Gastrocnemius medialis (tissue), 4 donors: ENCODE measurements around the gene CCL19. TPM values are rescaled to one million over a fixed set of nuclear protein-coding genes. Genes with fewer than 3 reads are reported as not detected.

Experiments used
- ATAC-seq, 2 donors: fragments of 150-250 bp; one replicate each; pipeline ENCODE4 v1.9.1; 2016
- DNase-seq, 2 donors: peaks; one replicate each; pipeline ENCODE4 v3.0.0-alpha.2; 2019
- H3K27ac ChIP-seq, 4 donors: fragments of 200-600 bp; sonication (generic); 1 replicate in 1 of 4; 2 replicates in 3 of 4; pipeline ENCODE4 v1.5.1; 2016 to 2018; ENCODE audit warnings: mild to moderate bottlenecking in 2 of 4, moderate library complexity in 1 of 4
- H3K27me3 ChIP-seq, 3 donors: fragments of 200-600 bp; sonication (generic) in 2 of 3; 1 replicate in 1 of 3; 2 replicates in 2 of 3; pipeline versions ENCODE4 v1.5.1 to v1.6.0; 2016 to 2019; ENCODE audit warnings: mild to moderate bottlenecking in 1 of 3, moderate library complexity in 1 of 3
- H3K36me3 ChIP-seq, 2 donors: fragments of 200-600 bp; sonication (generic) in 1 of 2; one replicate each; pipeline ENCODE4 v1.5.1; 2017 to 2018
- H3K4me1 ChIP-seq, 2 donors: fragments of 200-600 bp; sonication (generic) in 1 of 2; one replicate each; pipeline ENCODE4 v1.5.1; 2016 to 2017; ENCODE audit warnings: mild to moderate bottlenecking in 2 of 2
- H3K4me3 ChIP-seq, 4 donors: fragments of 200-600 bp; sonication (generic) in 3 of 4; 1 replicate in 1 of 4; 2 replicates in 3 of 4; pipeline ENCODE4 v1.5.1; 2016 to 2019; ENCODE audit warnings: mild to moderate bottlenecking in 2 of 4
- H3K9me3 ChIP-seq, 3 donors: fragments of 200-600 bp; sonication (generic) in 2 of 3; 1 replicate in 1 of 3; 2 replicates in 2 of 3; pipeline ENCODE4 v1.5.1; 2016 to 2019
- CTCF ChIP-seq, 5 experiments: fragments of 450-650 bp in 3 of 5; fragments of 200-600 bp in 2 of 5; sonication (generic) in 2 of 5; IDR thresholded peaks in 4 of 5; conservative IDR thresholded peaks in 1 of 5; 1 replicate in 4 of 5; 2 replicates in 1 of 5; pipeline ENCODE4 v1.5.1; 2016 to 2019; ENCODE audit warnings: antibody characterized with exemption in 5 of 5, mild to moderate bottlenecking in 3 of 5, moderate library complexity in 3 of 5
- POLR2A ChIP-seq, 2 donors: fragments of 450-650 bp; IDR thresholded peaks; one replicate each; pipeline ENCODE4 v1.6.1; 2017; ENCODE audit warnings: antibody characterized with exemption in 2 of 2, mild to moderate bottlenecking in 2 of 2, moderate library complexity in 2 of 2
- in situ Hi-C, 4 donors: fragments of 200-750 bp; cut with MboI; loops; one replicate each; pipeline versions ENCODE4 v1.15.0 to v1.8.0; 2017; ENCODE audit warnings: low sequenced_read_pairs in 4 of 4
- intact Hi-C: fragments of 100-400 bp; cut with DNase I; formaldehyde crosslinking; loops from one replicate; pipeline ENCODE4 v1.15.1; 2023; ENCODE audit warnings: low total_unique reads
- total RNA-seq, 4 donors: library from RNA; depleted of rRNA; stranded (reverse); fragments of >200 nt; gene quantifications; one replicate each; pipeline versions ENCODE4 v1.1.0 to v1.2.3, GENCODE V29; 2016

Gene CCL19
- total RNA-seq, 4 donors from 2014 or later: not detected

GRCh38 chr9:34654323-34655051, 36.6 kb downstream of the CCL19 start:
- Histone ChIP-seq H3K27ac (peak overlapping the region; percentile 88 to 91 (median 89)), H3K4me3 (no peak overlapping the region), H3K36me3 (peaks cover 0 to 4% of the 10 kb centered on the region in 2 donors), H3K9me3 (no peaks in the 10 kb centered on the region), H3K4me1 (peaks cover 28 to 41% of the 10 kb centered on the region in 2 donors), H3K27me3 (no peaks in the 10 kb centered on the region)
- TF ChIP-seq CTCF (IDR thresholded peaks at IDR 0.05 in 4 of 5, conservative IDR thresholded peaks at IDR 0.05 in 1 of 5): no peak
- TF ChIP-seq POLR2A (IDR thresholded peaks at IDR 0.05): no peak
- DNase-seq (peak in 1 of 2 donors; percentile 63), ATAC-seq (no peak)
- intact Hi-C loops (loop anchor here (5.0 kb wide), 1 partner anchor 333 kb away; the partner anchor contains the start of gene DNAJB5), in situ Hi-C loops (loop anchor here in 1 of 4 donors (25.0 kb wide), 1 partner anchor 433 kb away; the partner anchor contains the start of genes FANCG and PIGO)

GRCh38 chr9:34653151-34654072, 37.7 kb downstream of the CCL19 start:
- TF ChIP-seq CTCF (IDR thresholded peaks at IDR 0.05 in 4 of 5, conservative IDR thresholded peaks at IDR 0.05 in 1 of 5) (no peak), POLR2A (IDR thresholded peaks at IDR 0.05) (no peak)
- Histone ChIP-seq H3K27ac (peak overlapping the region; percentile 88 to 91 (median 89)), H3K36me3 (peaks cover 0 to 14% of the 10 kb centered on the region in 2 donors), H3K27me3 (no peaks in the 10 kb centered on the region), H3K4me1 (peaks cover 35 to 41% of the 10 kb centered on the region in 2 donors), H3K4me3 (peak overlapping the region in 3 of 4 donors; percentile 56 to 62 (median 59)), H3K9me3 (no peaks in the 10 kb centered on the region)
- DNase-seq (no peak), ATAC-seq (no peak)
- in situ Hi-C loops (loop anchor here in 1 of 4 donors (25.0 kb wide), 1 partner anchor 434 kb away; the partner anchor contains the start of genes FANCG and PIGO), intact Hi-C loops (loop anchor here (5.0 kb wide), 1 partner anchor 334 kb away; the partner anchor contains the start of gene DNAJB5)

- peak; percentile 10 to 12 for ATAC-seq
- H3K27me3 ChIP-seq: no peaks in the 10 kb centered on the region
- peak overlapping the region; percentile 40 to 62 (median 58) for H3K4me3 ChIP-seq
- no peaks in the 10 kb centered on the region for H3K9me3 ChIP-seq
- H3K4me1 ChIP-seq: peaks cover 40 to 49% of the 10 kb centered on the region in 2 donors
- DNase-seq: no peak
- in situ Hi-C loops (loop anchor here in 1 of 4 donors (25.0 kb wide), 1 partner anchor 435 kb away; the partner anchor contains the start of genes FANCG and PIGO), intact Hi-C loops (loop anchor here (1.0 to 5.0 kb wide), 3 partner anchors 13 to 335 kb away; partner anchors contain the start of gene DNAJB5)
- TF ChIP-seq CTCF (IDR thresholded peaks at IDR 0.05 in 4 of 5, conservative IDR thresholded peaks at IDR 0.05 in 1 of 5) (no peak), POLR2A (IDR thresholded peaks at IDR 0.05) (no peak)
- peak overlapping the region; percentile 88 to 91 (median 89) for H3K27ac ChIP-seq
- peaks cover 0 to 14% of the 10 kb centered on the region in 2 donors for H3K36me3 ChIP-seq
Measured at GRCh38 chr9:34652602-34653000, 38.5 kb downstream of the CCL19 start.

- H3K4me3 ChIP-seq: peak within 1 kb of the TSS; percentile 40 to 62 (median 58)
- TF ChIP-seq POLR2A (IDR thresholded peaks at IDR 0.05) (peak; percentile 61 to 75), CTCF (IDR thresholded peaks at IDR 0.05 in 4 of 5, conservative IDR thresholded peaks at IDR 0.05 in 1 of 5) (no peak)
- no peaks in the 10 kb centered on the region for H3K9me3 ChIP-seq
- ATAC-seq: peak; percentile 83 to 84
- H3K4me1 ChIP-seq: peaks cover 46 to 54% of the 10 kb centered on the region in 2 donors
- intact Hi-C loops (loop anchor here (1.0 to 5.0 kb wide), 3 partner anchors 13 to 335 kb away; partner anchors contain the start of gene DNAJB5), in situ Hi-C loops (loop anchor here in 1 of 4 donors (25.0 kb wide), 1 partner anchor 435 kb away; the partner anchor contains the start of genes FANCG and PIGO)
- H3K27me3 ChIP-seq: no peaks in the 10 kb centered on the region
- peak; percentile 91 to 97 for DNase-seq
- H3K36me3 ChIP-seq: peaks cover 0 to 14% of the 10 kb centered on the region in 2 donors
- H3K27ac ChIP-seq: peak within 1 kb of the TSS; percentile 88 to 91 (median 89)
Measured at GRCh38 chr9:34651876-34652601, 39.0 kb downstream of the CCL19 start, which contains the start of gene IL11RA. Gene IL11RA, plus strand, starts transcription at chr9:34652185. Its CDS starts 3,033 bp downstream, at chr9:34655218.
